ENCODE measurements around the gene SLC6A7. TPM values are rescaled to one million over a fixed set of nuclear protein-coding genes. Genes with fewer than 3 reads are reported as not detected.

Gene SLC6A7
- total RNA-seq, 6 donors from 2014 or later, result 0.44 TPM; not detected in 5

DNA sequence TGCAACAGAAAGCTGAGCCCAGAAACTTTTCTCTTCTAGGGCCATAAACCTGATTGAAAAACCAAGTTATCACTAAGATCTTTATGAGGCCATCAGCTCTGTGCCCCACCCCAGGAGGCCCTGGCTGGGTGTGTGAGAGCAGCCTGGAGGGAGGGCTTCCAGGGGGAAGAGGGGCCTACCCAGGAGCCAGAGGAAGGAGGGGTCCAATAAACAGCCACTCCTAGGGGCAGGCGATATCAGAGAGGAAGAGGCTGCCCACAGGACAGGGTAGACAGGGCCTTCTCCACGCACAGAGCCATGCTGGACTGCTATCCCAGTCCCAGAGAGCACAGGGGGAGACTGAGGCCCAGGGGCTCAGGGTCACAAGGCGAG is 27.7 kb upstream of the SLC6A7 start:
- DNase-seq, result no peak
- WGBS, 2 donors, result 84 to 90% methylated on average over 2 of the region's 3 CpGs

DNA sequence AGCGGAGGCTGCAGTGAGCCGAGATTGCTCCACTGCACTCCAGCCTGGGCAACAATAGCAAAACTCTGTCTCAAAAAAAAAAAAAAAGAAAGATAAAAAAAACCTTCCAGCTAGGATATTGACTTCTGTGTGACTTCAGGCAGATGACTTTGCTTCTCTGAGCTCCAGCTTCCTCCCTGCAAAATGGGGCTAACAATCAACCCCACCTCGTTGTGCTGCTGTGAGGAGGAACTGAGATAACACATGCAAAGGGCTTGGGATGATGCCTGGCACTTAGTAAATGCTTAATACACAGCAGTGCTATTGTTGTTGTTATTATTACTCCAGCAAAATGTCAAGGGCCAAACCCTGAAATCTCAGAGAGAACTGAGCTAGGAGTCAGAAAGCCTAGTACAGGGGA is 26.8 kb upstream of the SLC6A7 start:
- Histone ChIP-seq H3K36me3 (no peaks in the 10 kb centered on the region), H3K4me3 (no peak overlapping the region), H3K27ac (peak overlapping the region in 2 of 4 donors; percentile 10 to 56), H3K9me3 (no peaks in the 10 kb centered on the region), H3K27me3 (peaks cover 0 to 17% (median 7%) of the 10 kb centered on the region in 4 donors), H3K4me1 (peaks cover 0 to 16% (median 2%) of the 10 kb centered on the region in 4 donors)
- no peak for DNase-seq
- 70 to 72% methylated on average over 3 of the region's 3 CpGs for WGBS, 2 donors
- no peak for ATAC-seq (ENCODE audit: low FRiP score in 2 of 2)
- TF ChIP-seq CTCF (IDR thresholded peaks at IDR 0.05), result no peak
- no peak for TF ChIP-seq POLR2A (IDR thresholded peaks at IDR 0.05)
- TF ChIP-seq POLR2AphosphoS5 (IDR thresholded peaks at IDR 0.05), result no peak
- TF ChIP-seq EP300 (IDR thresholded peaks at IDR 0.05), result no peak

More for the DNA sequence above, 27.7 kb upstream of the SLC6A7 start:
- Histone ChIP-seq H3K4me3 (no peak overlapping the region), H3K27me3 (peaks cover 0 to 10% (median 5%) of the 10 kb centered on the region in 4 donors), H3K36me3 (no peaks in the 10 kb centered on the region), H3K4me1 (peaks cover 0 to 15% (median 2%) of the 10 kb centered on the region in 4 donors), H3K9me3 (no peaks in the 10 kb centered on the region), H3K27ac (peak overlapping the region in 3 of 4 donors; percentile 30 to 71 (median 42))
- ATAC-seq (ENCODE audit: low FRiP score in 2 of 2), result no peak
- no peak for TF ChIP-seq EP300 (IDR thresholded peaks at IDR 0.05)
- no peak for TF ChIP-seq POLR2A (IDR thresholded peaks at IDR 0.05)
- TF ChIP-seq POLR2AphosphoS5 (IDR thresholded peaks at IDR 0.05), result no peak
- no peak for TF ChIP-seq CTCF (IDR thresholded peaks at IDR 0.05)

GRCh38 chr5:150163547-150164059 is 26.3 kb upstream of the SLC6A7 start:
- H3K9me3 ChIP-seq, result no peaks in the 10 kb centered on the region
- no peak overlapping the region for H3K4me3 ChIP-seq
- WGBS, 2 donors, result 72 to 82% methylated on average over 12 of the region's 13 CpGs
- no peaks in the 10 kb centered on the region for H3K36me3 ChIP-seq
- H3K4me1 ChIP-seq, result peaks cover 0 to 16% (median 2%) of the 10 kb centered on the region in 4 donors
- TF ChIP-seq POLR2A (IDR thresholded peaks at IDR 0.05) (no peak), EP300 (IDR thresholded peaks at IDR 0.05) (peak in 1 of 4 donors; percentile 21), CTCF (IDR thresholded peaks at IDR 0.05) (no peak), POLR2AphosphoS5 (IDR thresholded peaks at IDR 0.05) (peak in 1 of 2 donors; percentile 6)
- DNase-seq (peak; percentile 28 to 70), ATAC-seq (ENCODE audit: low FRiP score in 2 of 2) (peak; percentile 4 to 54)
- peak overlapping the region in 3 of 4 donors; percentile 10 to 58 (median 56) for H3K27ac ChIP-seq
- H3K27me3 ChIP-seq, result peaks cover 0 to 17% (median 7%) of the 10 kb centered on the region in 4 donors

DNA sequence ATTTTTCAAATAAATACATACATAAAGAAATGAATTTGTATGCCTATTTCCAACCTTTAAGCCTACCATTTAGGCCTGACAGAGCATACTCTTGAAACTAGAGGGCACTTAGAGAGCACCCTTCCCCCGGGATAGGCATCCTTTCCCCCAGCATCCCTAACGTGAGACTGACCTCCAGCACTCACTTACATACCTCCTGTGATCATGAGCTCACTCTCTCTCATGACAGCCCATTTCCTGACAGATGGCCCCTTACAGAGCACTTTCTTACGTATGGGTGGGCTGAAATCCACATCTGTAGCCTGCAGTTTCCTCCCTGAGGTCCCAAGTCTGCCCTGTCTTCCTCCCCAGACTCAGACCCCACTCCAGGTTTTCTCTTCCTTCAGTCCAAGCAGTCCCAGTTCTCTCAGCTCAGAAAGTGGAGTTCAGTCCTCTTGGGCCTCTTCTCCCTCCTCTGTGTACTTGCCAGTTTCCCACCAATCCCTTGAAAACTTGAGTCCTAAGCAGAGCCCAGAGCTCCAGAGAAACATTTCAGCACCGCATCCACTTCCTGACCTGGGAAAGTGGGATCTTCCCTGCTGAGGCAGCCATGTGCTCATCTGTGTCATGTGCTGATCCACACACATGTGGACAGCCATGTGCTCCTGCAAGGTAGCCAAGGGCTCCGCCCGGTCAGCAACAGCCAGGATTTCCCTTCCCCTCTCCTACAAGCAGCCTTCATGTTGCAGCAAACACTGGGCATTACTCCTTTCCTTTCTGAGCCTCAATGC is 25.5 kb upstream of the SLC6A7 start:
- TF ChIP-seq CTCF (IDR thresholded peaks at IDR 0.05) (no peak), POLR2AphosphoS5 (IDR thresholded peaks at IDR 0.05) (no peak), EP300 (IDR thresholded peaks at IDR 0.05) (no peak), POLR2A (IDR thresholded peaks at IDR 0.05) (no peak)
- Histone ChIP-seq H3K27ac (peak overlapping the region in 1 of 4 donors; percentile 54), H3K36me3 (no peaks in the 10 kb centered on the region), H3K9me3 (no peaks in the 10 kb centered on the region), H3K4me3 (no peak overlapping the region), H3K27me3 (peaks cover 0 to 17% (median 7%) of the 10 kb centered on the region in 4 donors), H3K4me1 (peaks cover 0 to 16% (median 2%) of the 10 kb centered on the region in 4 donors)
- WGBS, 2 donors, result 67 to 69% methylated on average over 6 of the region's 6 CpGs
- DNase-seq (no peak), ATAC-seq (ENCODE audit: low FRiP score in 2 of 2) (peak in 1 of 2 donors; percentile 18)

Measured in upper lobe of left lung (tissue), 6 donors.